Measurements from ENCODE around the gene ZNF136. TPM values are rescaled to one million over a fixed set of nuclear protein-coding genes. Genes with fewer than 3 reads are reported as not detected.
A peak's percentile ranks its signal among the peaks of the same experiment; 100 is the strongest.

ZNF136 gene
- total and polyA plus RNA-seq, 2 of the 13 experiments (the other 11 are each of a cell fraction or from before 2014, with no cell fraction given): 2.5 to 10.2 TPM

- no peak for TF ChIP-seq NONO (IDR thresholded peaks at IDR 0.05)
- 0 out of 2 replicates have a peak, but pooled peaks have one; percentile 15 for TF ChIP-seq NONO (CRISPR knock-in tag; conservative IDR thresholded peaks at IDR 0.05)
- 0 out of 2 replicates have a peak, but pooled peaks have one; percentile 44 for TF ChIP-seq HINFP (CRISPR knock-in tag; IDR thresholded peaks at IDR 0.05; ENCODE audit: low read depth)
- peak; percentile 88 for TF ChIP-seq RAD21 (CRISPR knock-in tag; IDR thresholded peaks at IDR 0.05)
- TF ChIP-seq RXRB (CRISPR knock-in tag; IDR thresholded peaks at IDR 0.05; ENCODE audit: borderline replicate concordance): peak; percentile 32; the same call in 1 of the 2 replicates
- peak; percentile 11; the same call in 1 of the 2 replicates for TF ChIP-seq THAP9 (CRISPR knock-in tag; IDR thresholded peaks at IDR 0.05; ENCODE audit: borderline replicate concordance)
- TF ChIP-seq RXRA (CRISPR knock-in tag; IDR thresholded peaks at IDR 0.05): peak; percentile 39; the same call in 1 of the 2 replicates
- TF ChIP-seq, protein P1, sequence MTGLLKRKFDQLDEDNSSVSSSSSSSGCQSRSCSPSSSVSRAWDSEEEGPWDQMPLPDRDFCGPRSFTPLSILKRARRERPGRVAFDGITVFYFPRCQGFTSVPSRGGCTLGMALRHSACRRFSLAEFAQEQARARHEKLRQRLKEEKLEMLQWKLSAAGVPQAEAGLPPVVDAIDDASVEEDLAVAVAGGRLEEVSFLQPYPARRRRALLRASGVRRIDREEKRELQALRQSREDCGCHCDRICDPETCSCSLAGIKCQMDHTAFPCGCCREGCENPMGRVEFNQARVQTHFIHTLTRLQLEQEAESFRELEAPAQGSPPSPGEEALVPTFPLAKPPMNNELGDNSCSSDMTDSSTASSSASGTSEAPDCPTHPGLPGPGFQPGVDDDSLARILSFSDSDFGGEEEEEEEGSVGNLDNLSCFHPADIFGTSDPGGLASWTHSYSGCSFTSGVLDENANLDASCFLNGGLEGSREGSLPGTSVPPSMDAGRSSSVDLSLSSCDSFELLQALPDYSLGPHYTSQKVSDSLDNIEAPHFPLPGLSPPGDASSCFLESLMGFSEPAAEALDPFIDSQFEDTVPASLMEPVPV (CRISPR knock-in tag; IDR thresholded peaks at IDR 0.05): 0 out of 2 replicates have a peak, but pooled peaks have one; percentile 22
- TF ChIP-seq, protein P2, sequence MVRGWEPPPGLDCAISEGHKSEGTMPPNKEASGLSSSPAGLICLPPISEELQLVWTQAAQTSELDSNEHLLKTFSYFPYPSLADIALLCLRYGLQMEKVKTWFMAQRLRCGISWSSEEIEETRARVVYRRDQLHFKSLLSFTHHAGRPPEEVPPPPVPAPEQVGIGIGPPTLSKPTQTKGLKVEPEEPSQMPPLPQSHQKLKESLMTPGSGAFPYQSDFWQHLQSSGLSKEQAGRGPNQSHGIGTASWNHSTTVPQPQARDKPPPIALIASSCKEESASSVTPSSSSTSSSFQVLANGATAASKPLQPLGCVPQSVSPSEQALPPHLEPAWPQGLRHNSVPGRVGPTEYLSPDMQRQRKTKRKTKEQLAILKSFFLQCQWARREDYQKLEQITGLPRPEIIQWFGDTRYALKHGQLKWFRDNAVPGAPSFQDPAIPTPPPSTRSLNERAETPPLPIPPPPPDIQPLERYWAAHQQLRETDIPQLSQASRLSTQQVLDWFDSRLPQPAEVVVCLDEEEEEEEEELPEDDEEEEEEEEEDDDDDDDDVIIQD (CRISPR knock-in tag; IDR thresholded peaks at IDR 0.05; ENCODE audit: low read depth): 0 out of 2 replicates have a peak, but pooled peaks have one; percentile 27
- TF ChIP-seq IRF9 (CRISPR knock-in tag; IDR thresholded peaks at IDR 0.05; ENCODE audit: borderline replicate concordance): peak; percentile 30; the same call in 1 of the 2 replicates
- TF ChIP-seq, protein P3, sequence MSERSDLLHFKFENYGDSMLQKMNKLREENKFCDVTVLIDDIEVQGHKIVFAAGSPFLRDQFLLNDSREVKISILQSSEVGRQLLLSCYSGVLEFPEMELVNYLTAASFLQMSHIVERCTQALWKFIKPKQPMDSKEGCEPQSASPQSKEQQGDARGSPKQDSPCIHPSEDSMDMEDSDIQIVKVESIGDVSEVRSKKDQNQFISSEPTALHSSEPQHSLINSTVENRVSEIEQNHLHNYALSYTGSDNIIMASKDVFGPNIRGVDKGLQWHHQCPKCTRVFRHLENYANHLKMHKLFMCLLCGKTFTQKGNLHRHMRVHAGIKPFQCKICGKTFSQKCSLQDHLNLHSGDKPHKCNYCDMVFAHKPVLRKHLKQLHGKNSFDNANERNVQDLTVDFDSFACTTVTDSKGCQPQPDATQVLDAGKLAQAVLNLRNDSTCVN (CRISPR knock-in tag; IDR thresholded peaks at IDR 0.05; ENCODE audit: borderline replicate concordance): peak; percentile 12; the same call in 1 of the 2 replicates
- TF ChIP-seq TFE3 (CRISPR knock-in tag; IDR thresholded peaks at IDR 0.05): 0 out of 2 replicates have a peak, but pooled peaks have one; percentile 4
- TF ChIP-seq PHF21A (CRISPR knock-in tag; IDR thresholded peaks at IDR 0.05): 0 out of 2 replicates have a peak, but pooled peaks have one; percentile 26
- peak; percentile 26 for TF ChIP-seq YY1 (IDR thresholded peaks at IDR 0.05; ENCODE audit: insufficient read depth, insufficient replicate concordance, low read depth, low read length)
- peak; percentile 95 for TF ChIP-seq STAG1 (CRISPR knock-in tag; IDR thresholded peaks at IDR 0.05)
These were observed 22.1 kb upstream of the ZNF136 start (continued) for GRCh38 chr19:12140545-12141404.

Measured in HepG2 (cell line).